Measurements from ENCODE around the gene PHIP. TPM values are rescaled to one million over a fixed set of nuclear protein-coding genes. Genes with fewer than 3 reads are reported as not detected.
A peak's percentile ranks its signal among the peaks of the same experiment; 100 is the strongest.

Gene PHIP
- total RNA-seq, 2 donors from 2014 or later = 20.8 to 22.8 TPM

GRCh38 chr6:79089552-79090404 is 11.7 kb upstream of the PHIP start:
- H3K4me1 ChIP-seq = no peaks in the 10 kb centered on the region
- H3K27ac ChIP-seq = no peak overlapping the region
- intact Hi-C loops (cut with DNase I) = no loop called here
- H3K36me3 ChIP-seq (replicated peaks in 1 of 2; ENCODE audit: insufficient read depth in 1 of 2, low read depth in 2 of 2) = no peaks in the 10 kb centered on the region
- no peaks in the 10 kb centered on the region for H3K9me3 ChIP-seq
- no peak overlapping the region for H3K4me3 ChIP-seq
- no peaks in the 10 kb centered on the region for H3K27me3 ChIP-seq
- ATAC-seq (no peak), DNase-seq (no peak)
- 58 to 74% methylated on average over 2 of the region's 2 CpGs for WGBS, 2 donors
- no peak for TF ChIP-seq POLR2A (IDR thresholded peaks at IDR 0.05)
- TF ChIP-seq, protein P1, sequence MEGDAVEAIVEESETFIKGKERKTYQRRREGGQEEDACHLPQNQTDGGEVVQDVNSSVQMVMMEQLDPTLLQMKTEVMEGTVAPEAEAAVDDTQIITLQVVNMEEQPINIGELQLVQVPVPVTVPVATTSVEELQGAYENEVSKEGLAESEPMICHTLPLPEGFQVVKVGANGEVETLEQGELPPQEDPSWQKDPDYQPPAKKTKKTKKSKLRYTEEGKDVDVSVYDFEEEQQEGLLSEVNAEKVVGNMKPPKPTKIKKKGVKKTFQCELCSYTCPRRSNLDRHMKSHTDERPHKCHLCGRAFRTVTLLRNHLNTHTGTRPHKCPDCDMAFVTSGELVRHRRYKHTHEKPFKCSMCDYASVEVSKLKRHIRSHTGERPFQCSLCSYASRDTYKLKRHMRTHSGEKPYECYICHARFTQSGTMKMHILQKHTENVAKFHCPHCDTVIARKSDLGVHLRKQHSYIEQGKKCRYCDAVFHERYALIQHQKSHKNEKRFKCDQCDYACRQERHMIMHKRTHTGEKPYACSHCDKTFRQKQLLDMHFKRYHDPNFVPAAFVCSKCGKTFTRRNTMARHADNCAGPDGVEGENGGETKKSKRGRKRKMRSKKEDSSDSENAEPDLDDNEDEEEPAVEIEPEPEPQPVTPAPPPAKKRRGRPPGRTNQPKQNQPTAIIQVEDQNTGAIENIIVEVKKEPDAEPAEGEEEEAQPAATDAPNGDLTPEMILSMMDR (IDR thresholded peaks at IDR 0.05) = no peak

DNA sequence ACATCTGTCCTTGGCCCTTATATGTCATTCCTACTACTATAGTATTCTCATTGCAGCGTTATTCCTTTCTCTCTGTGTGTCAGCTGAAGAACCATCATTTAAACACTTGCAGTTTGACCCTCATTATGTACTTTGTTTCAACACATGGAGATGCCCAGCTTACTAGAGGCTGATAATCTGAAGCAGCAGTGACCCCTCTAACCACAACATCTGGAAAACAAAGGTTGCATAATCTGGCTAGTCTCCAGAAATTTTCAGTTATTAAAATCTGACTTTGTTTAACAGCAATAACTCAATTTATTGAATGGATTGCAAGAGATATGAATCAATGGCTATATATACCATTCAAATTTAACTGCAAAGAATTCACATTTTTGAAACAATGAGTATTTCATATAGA is 6.6 kb upstream of the PHIP start:
- Histone ChIP-seq H3K27me3 (no peaks in the 10 kb centered on the region), H3K36me3 (replicated peaks in 1 of 2; ENCODE audit: insufficient read depth in 1 of 2, low read depth in 2 of 2) (no peaks in the 10 kb centered on the region), H3K27ac (no peak overlapping the region), H3K9me3 (no peaks in the 10 kb centered on the region), H3K4me1 (peaks cover 3% of the 10 kb centered on the region), H3K4me3 (no peak overlapping the region)
- DNase-seq (no peak), ATAC-seq (no peak)
- WGBS, 2 donors = 68 to 89% methylated on average over 1 of the region's 1 CpG
- TF ChIP-seq POLR2A (IDR thresholded peaks at IDR 0.05) = no peak
- intact Hi-C loops (cut with DNase I) = no loop called here

GRCh38 chr6:79082304-79082703 is 4.2 kb upstream of the PHIP start:
- Histone ChIP-seq H3K4me1 (peaks cover 8% of the 10 kb centered on the region), H3K36me3 (replicated peaks in 1 of 2; ENCODE audit: insufficient read depth in 1 of 2, low read depth in 2 of 2) (no peaks in the 10 kb centered on the region), H3K9me3 (no peaks in the 10 kb centered on the region), H3K27me3 (no peaks in the 10 kb centered on the region), H3K27ac (no peak overlapping the region), H3K4me3 (no peak overlapping the region)
- DNase-seq (no peak), ATAC-seq (no peak)
- TF ChIP-seq, protein P1 (IDR thresholded peaks at IDR 0.05) = no peak
- TF ChIP-seq POLR2A (IDR thresholded peaks at IDR 0.05) = no peak
- intact Hi-C loops (cut with DNase I) = no loop called here
- 79 to 96% methylated on average over 1 of the region's 1 CpG for WGBS, 2 donors

DNA sequence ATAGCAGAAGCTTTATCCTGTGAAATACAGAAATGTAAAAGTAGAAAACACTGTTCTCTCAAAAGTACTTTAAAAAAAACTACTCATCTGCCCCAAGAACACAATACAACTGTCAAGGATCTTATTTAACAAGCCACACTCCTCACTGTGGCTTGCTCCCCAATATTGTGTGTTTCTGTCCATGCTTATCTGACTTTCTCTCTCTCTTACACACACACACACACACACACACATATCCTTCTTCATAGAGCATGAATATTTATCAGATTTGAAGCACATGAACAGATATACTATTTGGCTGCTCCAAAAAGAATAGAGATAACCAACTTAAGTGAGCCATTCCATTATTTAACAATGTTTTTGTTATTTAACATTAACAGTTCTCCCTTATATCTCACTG is 3.6 kb upstream of the PHIP start:
- intact Hi-C loops (cut with DNase I) = no loop called here
- TF ChIP-seq, protein P1 (IDR thresholded peaks at IDR 0.05) = no peak
- TF ChIP-seq POLR2A (IDR thresholded peaks at IDR 0.05) = no peak

DNA sequence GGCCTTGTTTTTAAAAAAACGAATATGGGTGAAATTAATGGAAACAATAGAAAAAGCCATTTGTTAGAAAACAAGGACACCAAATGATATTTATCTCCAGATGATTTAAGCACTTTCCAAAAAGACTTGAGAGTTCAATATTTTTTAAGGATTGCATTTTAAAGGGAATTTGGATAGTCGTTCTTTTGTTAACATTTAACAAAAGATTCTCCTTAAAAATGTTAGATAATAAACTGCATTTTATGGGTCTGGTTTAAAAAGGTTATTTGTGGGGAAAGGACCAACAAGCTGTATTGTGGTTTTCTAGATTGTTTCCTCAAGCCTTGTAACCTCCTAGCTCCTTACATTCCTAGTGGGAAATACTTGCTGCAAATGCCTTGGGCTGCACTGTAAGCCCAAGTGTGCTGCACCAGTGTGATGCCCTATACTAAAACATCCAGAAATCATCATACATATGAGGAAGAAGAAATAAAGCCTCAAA is 1.5 kb upstream of the PHIP start:
- peaks cover 21% of the 10 kb centered on the region for H3K4me1 ChIP-seq

More for the DNA sequence above, 3.6 kb upstream of the PHIP start:
- H3K9me3 ChIP-seq = no peaks in the 10 kb centered on the region
- H3K36me3 ChIP-seq (replicated peaks in 1 of 2; ENCODE audit: insufficient read depth in 1 of 2, low read depth in 2 of 2) = no peaks in the 10 kb centered on the region
- H3K4me1 ChIP-seq = peaks cover 8% of the 10 kb centered on the region
- no peak overlapping the region for H3K4me3 ChIP-seq
- no peaks in the 10 kb centered on the region for H3K27me3 ChIP-seq
- DNase-seq = no peak
- ATAC-seq = no peak
- no peak overlapping the region for H3K27ac ChIP-seq

More for the DNA sequence above, 1.5 kb upstream of the PHIP start:
- ATAC-seq (no peak), DNase-seq (no peak)
- H3K9me3 ChIP-seq = no peaks in the 10 kb centered on the region
- 13 to 23% methylated on average over 2 of the region's 2 CpGs for WGBS, 2 donors
- peak overlapping the region in 3 of 4 donors; percentile 97 to 99 (median 98) for H3K27ac ChIP-seq
- no peaks in the 10 kb centered on the region for H3K27me3 ChIP-seq
- H3K4me3 ChIP-seq = peak overlapping the region in 1 of 2 donors; percentile 92
- no peak for TF ChIP-seq POLR2A (IDR thresholded peaks at IDR 0.05)
- TF ChIP-seq, protein P1 (IDR thresholded peaks at IDR 0.05) = no peak
- intact Hi-C loops (cut with DNase I) = no loop called here
- no peaks in the 10 kb centered on the region for H3K36me3 ChIP-seq (replicated peaks in 1 of 2; ENCODE audit: insufficient read depth in 1 of 2, low read depth in 2 of 2)

All from body of pancreas (tissue), 4 donors.